Trophoblast cell (in vitro differentiated cells and primary cell): ENCODE data around the gene KRT77.

Source experiments
- DNase-seq, 2 donors: peaks; one replicate each; pipeline ENCODE4 v3.0.0-alpha.2; 2016
- H2AFZ ChIP-seq: 2 replicates; pipeline ENCODE4 v1.6.1; 2013; ENCODE audit warnings: low read length, moderate library complexity, mild to moderate bottlenecking; ENCODE audit not compliant: insufficient read depth, poor library complexity
- H2AK5ac ChIP-seq: 2 replicates; pipeline ENCODE4 v1.6.1; 2013; ENCODE audit warnings: mild to moderate bottlenecking, low read length
- H2BK120ac ChIP-seq: 2 replicates; pipeline ENCODE4 v1.6.1; 2013; ENCODE audit warnings: low read length, mild to moderate bottlenecking, moderate library complexity; ENCODE audit not compliant: insufficient read depth, poor library complexity
- H2BK12ac ChIP-seq: 2 replicates; pipeline ENCODE4 v1.6.1; 2013; ENCODE audit warnings: mild to moderate bottlenecking, low read length, moderate library complexity
- H2BK5ac ChIP-seq: 2 replicates; pipeline ENCODE4 v1.6.1; 2013; ENCODE audit warnings: low read length, low read depth, moderate library complexity, mild to moderate bottlenecking; ENCODE audit not compliant: poor library complexity
- H3K14ac ChIP-seq: 2 replicates; pipeline ENCODE4 v1.6.1; 2013; ENCODE audit warnings: mild to moderate bottlenecking, low read length
- H3K18ac ChIP-seq: 2 replicates; pipeline ENCODE4 v1.6.1; 2013; ENCODE audit warnings: mild to moderate bottlenecking, low read length
- H3K23ac ChIP-seq: 2 replicates; pipeline ENCODE4 v1.6.1; 2013; ENCODE audit warnings: low read length
- H3K27ac ChIP-seq: 2 replicates; pipeline ENCODE4 v1.5.1; 2013; ENCODE audit warnings: low read depth, mild to moderate bottlenecking, inconsistent platforms, low read length, moderate library complexity
- H3K27me3 ChIP-seq: 2 replicates; pipeline ENCODE4 v1.6.1; 2013; ENCODE audit warnings: inconsistent platforms, mild to moderate bottlenecking, low read length, moderate library complexity; ENCODE audit not compliant: insufficient read depth
- H3K36me3 ChIP-seq, 2 experiments: 1 replicate in 1 of 2; 2 replicates in 1 of 2; pipeline ENCODE4 v1.6.1; 2013; ENCODE audit warnings: low read length in 2 of 2, mild to moderate bottlenecking in 2 of 2, moderate library complexity in 1 of 2; ENCODE audit not compliant: insufficient read depth in 2 of 2, control insufficient read depth in 1 of 2
- H3K4ac ChIP-seq: 2 replicates; pipeline ENCODE4 v1.6.1; 2013; ENCODE audit warnings: low read depth, mild to moderate bottlenecking, low read length, moderate library complexity
- H3K4me1 ChIP-seq, 2 experiments: 1 replicate in 1 of 2; 2 replicates in 1 of 2; pipeline ENCODE4 v1.6.1; 2013; ENCODE audit warnings: low read length in 2 of 2, mild to moderate bottlenecking in 2 of 2, moderate library complexity in 1 of 2; ENCODE audit not compliant: insufficient read depth in 2 of 2, control insufficient read depth in 1 of 2
- H3K4me2 ChIP-seq: 2 replicates; pipeline ENCODE4 v1.6.1; 2013; ENCODE audit warnings: inconsistent platforms, mild to moderate bottlenecking, low read length, moderate library complexity
- H3K4me3 ChIP-seq: 2 replicates; pipeline ENCODE4 v1.5.1; 2013; ENCODE audit warnings: mild to moderate bottlenecking, low read depth, low read length, inconsistent platforms
- H3K79me1 ChIP-seq: one replicate; pipeline ENCODE4 v1.6.1; 2013; ENCODE audit warnings: low read length
- H3K79me2 ChIP-seq: 2 replicates; pipeline ENCODE4 v1.6.1; 2013; ENCODE audit warnings: low read length, mild to moderate bottlenecking; ENCODE audit not compliant: control insufficient read depth, insufficient read depth, poor library complexity
- H3K9ac ChIP-seq: 2 replicates; pipeline ENCODE4 v1.6.1; 2013; ENCODE audit warnings: mild to moderate bottlenecking, low read length
- H3K9me3 ChIP-seq: 2 replicates; pipeline ENCODE4 v1.6.1; 2013; ENCODE audit warnings: low read depth, mild to moderate bottlenecking, control low read depth, inconsistent platforms, low read length; ENCODE audit not compliant: insufficient read depth
- H4K12ac ChIP-seq: 2 replicates; pipeline ENCODE4 v1.6.1; 2013; ENCODE audit warnings: low read depth, mild to moderate bottlenecking, low read length, moderate library complexity
- H4K8ac ChIP-seq: 2 replicates; pipeline ENCODE4 v1.6.1; 2013; ENCODE audit warnings: low read depth, mild to moderate bottlenecking, low read length, moderate library complexity
- H4K91ac ChIP-seq: one replicate; pipeline ENCODE4 v1.6.1; 2013; ENCODE audit warnings: low read depth, mild to moderate bottlenecking, low read length, moderate library complexity
- WGBS: extraction: QIAGEN DNeasy Blood & Tissue Kit; methylation state at CpG from one replicate; pipeline ENCODE4 v1.1.7; 2013; ENCODE audit warnings: missing lambda C conversion rate; ENCODE audit not compliant: insufficient read length, insufficient coverage; ENCODE audit errors: extremely low coverage; 5-methylcytosine and 5-hydroxymethylcytosine counted together

Gene KRT77

GRCh38 chr12:52699960-52700359 lies 3.4 kb downstream of the KRT77 start:
- Histone ChIP-seq H2AK5ac (no peak overlapping the region), H3K9ac (no peak overlapping the region), H3K36me3 (no peaks in the 10 kb centered on the region), H3K14ac (no peak overlapping the region), H4K12ac (no peak overlapping the region), H3K79me2 (no peaks in the 10 kb centered on the region), H4K8ac (no peak overlapping the region), H2BK120ac (no peak overlapping the region), H4K91ac (no peak overlapping the region), H3K9me3 (no peaks in the 10 kb centered on the region), H3K4me2 (no peak overlapping the region), H3K27ac (no peak overlapping the region), H3K4me3 (no peak overlapping the region), H3K79me1 (no peaks in the 10 kb centered on the region), H3K23ac (no peak overlapping the region), H3K4ac (no peak overlapping the region), H3K18ac (no peak overlapping the region), H2BK12ac (no peak overlapping the region), H3K4me1 (no peaks in the 10 kb centered on the region), H3K27me3 (no peaks in the 10 kb centered on the region), H2BK5ac (no peak overlapping the region), H2AFZ (no peak overlapping the region)
- WGBS: no CpG with 5 or more reads among the region's 2 CpGs
- no peak for DNase-seq

DNA sequence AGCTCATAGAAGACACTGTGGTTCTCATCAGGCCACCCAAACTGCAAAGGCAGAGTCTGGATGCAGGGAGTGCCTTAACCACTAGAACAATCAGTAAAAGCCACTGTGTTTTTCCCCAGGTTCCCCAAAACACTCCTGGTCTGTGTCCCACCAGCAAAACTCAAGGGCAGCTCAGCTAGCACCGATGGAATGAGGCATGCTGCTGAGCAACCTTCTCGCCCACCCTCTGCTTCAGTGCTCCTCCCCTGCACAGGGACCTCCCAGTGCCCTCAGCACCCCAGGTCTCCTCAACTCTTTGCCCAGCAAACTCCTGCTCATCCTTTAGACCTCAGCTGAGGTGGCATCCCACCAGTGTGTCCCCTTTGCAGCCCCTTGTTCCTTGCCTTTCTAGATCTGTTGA lies 4.0 kb downstream of the KRT77 start:
- no peak overlapping the region for H2BK5ac ChIP-seq
- no peak overlapping the region for H4K91ac ChIP-seq
- WGBS: no CpG with 5 or more reads among the region's 2 CpGs
- DNase-seq: no peak
- no peaks in the 10 kb centered on the region for H3K79me2 ChIP-seq
- no peak overlapping the region for H4K8ac ChIP-seq
- no peaks in the 10 kb centered on the region for H3K79me1 ChIP-seq
- no peaks in the 10 kb centered on the region for H3K9me3 ChIP-seq
- H3K4me3 ChIP-seq: no peak overlapping the region
- no peak overlapping the region for H3K23ac ChIP-seq
- no peak overlapping the region for H3K4ac ChIP-seq
- H3K9ac ChIP-seq: no peak overlapping the region
- H4K12ac ChIP-seq: no peak overlapping the region
- no peaks in the 10 kb centered on the region for H3K27me3 ChIP-seq
- no peak overlapping the region for H3K14ac ChIP-seq
- H3K27ac ChIP-seq: no peak overlapping the region
- no peak overlapping the region for H2AK5ac ChIP-seq
- H2AFZ ChIP-seq: no peak overlapping the region
- no peaks in the 10 kb centered on the region for H3K36me3 ChIP-seq
- no peak overlapping the region for H2BK120ac ChIP-seq
- no peak overlapping the region for H2BK12ac ChIP-seq
- no peak overlapping the region for H3K4me2 ChIP-seq
- no peaks in the 10 kb centered on the region for H3K4me1 ChIP-seq
- H3K18ac ChIP-seq: no peak overlapping the region

DNA sequence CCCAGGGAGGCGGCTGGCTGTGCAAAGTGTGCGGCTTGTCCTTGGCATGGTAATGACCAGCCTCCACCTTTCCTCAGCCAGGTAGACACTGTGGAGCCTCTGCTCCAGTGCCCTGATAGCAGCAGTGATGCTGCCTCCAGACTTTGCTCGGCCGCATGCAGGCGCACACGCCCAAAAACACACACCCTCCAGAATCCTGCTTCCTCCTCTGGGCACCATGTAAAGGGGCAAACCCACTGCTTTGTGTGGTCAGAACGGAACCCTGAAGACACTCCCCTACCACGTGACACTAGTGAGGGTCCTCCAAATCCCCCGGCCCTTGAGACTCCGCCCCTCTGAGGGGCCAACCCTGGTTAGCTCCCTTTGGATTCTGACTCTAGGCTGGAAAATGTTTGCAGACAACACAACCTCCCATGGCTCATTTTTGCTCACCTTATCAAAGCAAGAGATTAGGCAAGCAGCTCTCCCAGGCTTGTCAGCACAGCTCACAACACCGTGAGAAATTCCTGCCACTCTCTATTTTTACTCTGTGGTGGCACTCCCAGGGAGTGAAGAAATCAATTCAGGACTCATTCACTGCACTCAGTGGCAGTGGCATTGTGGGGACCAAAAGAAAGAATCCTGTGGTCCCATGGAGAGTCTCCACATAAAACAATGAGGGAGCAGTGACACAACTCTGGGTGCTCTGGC lies 4.5 kb downstream of the KRT77 start:
- Histone ChIP-seq H3K14ac (no peak overlapping the region), H3K4me1 (no peaks in the 10 kb centered on the region), H3K4me3 (no peak overlapping the region), H3K79me1 (no peaks in the 10 kb centered on the region), H4K12ac (no peak overlapping the region), H3K27ac (no peak overlapping the region), H3K79me2 (no peaks in the 10 kb centered on the region), H3K27me3 (no peaks in the 10 kb centered on the region), H4K8ac (no peak overlapping the region), H3K18ac (no peak overlapping the region), H2BK12ac (no peak overlapping the region), H3K9me3 (no peaks in the 10 kb centered on the region), H2BK5ac (no peak overlapping the region), H2AFZ (no peak overlapping the region), H2AK5ac (no peak overlapping the region), H3K9ac (no peak overlapping the region), H3K23ac (no peak overlapping the region), H3K4ac (no peak overlapping the region), H3K4me2 (no peak overlapping the region), H4K91ac (no peak overlapping the region), H2BK120ac (no peak overlapping the region), H3K36me3 (no peaks in the 10 kb centered on the region)
- no CpG with 5 or more reads among the region's 11 CpGs for WGBS
- DNase-seq: no peak

- H3K9me3 ChIP-seq: no peaks in the 10 kb centered on the region
- H4K91ac ChIP-seq: no peak overlapping the region
- H3K18ac ChIP-seq: no peak overlapping the region
- DNase-seq: no peak
- no CpG with 5 or more reads among the region's 2 CpGs for WGBS
- no peak overlapping the region for H2BK5ac ChIP-seq
- no peaks in the 10 kb centered on the region for H3K4me1 ChIP-seq
- H3K23ac ChIP-seq: no peak overlapping the region
- H3K4me3 ChIP-seq: no peak overlapping the region
- no peak overlapping the region for H2BK120ac ChIP-seq
- H3K14ac ChIP-seq: no peak overlapping the region
- no peak overlapping the region for H3K9ac ChIP-seq
- H3K79me2 ChIP-seq: no peaks in the 10 kb centered on the region
- H3K79me1 ChIP-seq: no peaks in the 10 kb centered on the region
- no peaks in the 10 kb centered on the region for H3K36me3 ChIP-seq
- H2AK5ac ChIP-seq: no peak overlapping the region
- H3K27me3 ChIP-seq: no peaks in the 10 kb centered on the region
- no peak overlapping the region for H2BK12ac ChIP-seq
- H2AFZ ChIP-seq: no peak overlapping the region
- no peak overlapping the region for H3K4ac ChIP-seq
- no peak overlapping the region for H4K8ac ChIP-seq
- no peak overlapping the region for H3K4me2 ChIP-seq
- no peak overlapping the region for H4K12ac ChIP-seq
- no peak overlapping the region for H3K27ac ChIP-seq
Observed at GRCh38 chr12:52697058-52697582, 6.2 kb downstream of the KRT77 start.
